ENCODE results near the gene ANKDD1A. TPM values are rescaled to one million over a fixed set of nuclear protein-coding genes. Genes with fewer than 3 reads are reported as not detected.
A peak's percentile ranks its signal among the peaks of the same experiment; 100 is the strongest.

The ANKDD1A gene
- total RNA-seq, 1 experiment from 2014 or later, result 6.1 TPM

- TF ChIP-seq, protein P1, sequence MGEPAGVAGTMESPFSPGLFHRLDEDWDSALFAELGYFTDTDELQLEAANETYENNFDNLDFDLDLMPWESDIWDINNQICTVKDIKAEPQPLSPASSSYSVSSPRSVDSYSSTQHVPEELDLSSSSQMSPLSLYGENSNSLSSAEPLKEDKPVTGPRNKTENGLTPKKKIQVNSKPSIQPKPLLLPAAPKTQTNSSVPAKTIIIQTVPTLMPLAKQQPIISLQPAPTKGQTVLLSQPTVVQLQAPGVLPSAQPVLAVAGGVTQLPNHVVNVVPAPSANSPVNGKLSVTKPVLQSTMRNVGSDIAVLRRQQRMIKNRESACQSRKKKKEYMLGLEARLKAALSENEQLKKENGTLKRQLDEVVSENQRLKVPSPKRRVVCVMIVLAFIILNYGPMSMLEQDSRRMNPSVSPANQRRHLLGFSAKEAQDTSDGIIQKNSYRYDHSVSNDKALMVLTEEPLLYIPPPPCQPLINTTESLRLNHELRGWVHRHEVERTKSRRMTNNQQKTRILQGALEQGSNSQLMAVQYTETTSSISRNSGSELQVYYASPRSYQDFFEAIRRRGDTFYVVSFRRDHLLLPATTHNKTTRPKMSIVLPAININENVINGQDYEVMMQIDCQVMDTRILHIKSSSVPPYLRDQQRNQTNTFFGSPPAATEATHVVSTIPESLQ (CRISPR knock-in tag; IDR thresholded peaks at IDR 0.05), result no peak
- no peak; the same call in 1 of the 2 replicates for TF ChIP-seq KAT7 (CRISPR knock-in tag; IDR thresholded peaks at IDR 0.05; ENCODE audit: borderline replicate concordance)
- peak; percentile 55 for TF ChIP-seq SP1 (CRISPR knock-in tag; conservative IDR thresholded peaks at IDR 0.05)
- no peak for TF ChIP-seq SMAD4 (CRISPR knock-in tag; IDR thresholded peaks at IDR 0.05)
- TF ChIP-seq ZNF396 (CRISPR knock-in tag; IDR thresholded peaks at IDR 0.05; ENCODE audit: borderline replicate concordance), result no peak
- TF ChIP-seq ZNF671 (CRISPR knock-in tag; IDR thresholded peaks at IDR 0.05), result no peak
- TF ChIP-seq ATF3 (CRISPR knock-in tag; conservative IDR thresholded peaks at IDR 0.05), result no peak
- TF ChIP-seq, protein P2, sequence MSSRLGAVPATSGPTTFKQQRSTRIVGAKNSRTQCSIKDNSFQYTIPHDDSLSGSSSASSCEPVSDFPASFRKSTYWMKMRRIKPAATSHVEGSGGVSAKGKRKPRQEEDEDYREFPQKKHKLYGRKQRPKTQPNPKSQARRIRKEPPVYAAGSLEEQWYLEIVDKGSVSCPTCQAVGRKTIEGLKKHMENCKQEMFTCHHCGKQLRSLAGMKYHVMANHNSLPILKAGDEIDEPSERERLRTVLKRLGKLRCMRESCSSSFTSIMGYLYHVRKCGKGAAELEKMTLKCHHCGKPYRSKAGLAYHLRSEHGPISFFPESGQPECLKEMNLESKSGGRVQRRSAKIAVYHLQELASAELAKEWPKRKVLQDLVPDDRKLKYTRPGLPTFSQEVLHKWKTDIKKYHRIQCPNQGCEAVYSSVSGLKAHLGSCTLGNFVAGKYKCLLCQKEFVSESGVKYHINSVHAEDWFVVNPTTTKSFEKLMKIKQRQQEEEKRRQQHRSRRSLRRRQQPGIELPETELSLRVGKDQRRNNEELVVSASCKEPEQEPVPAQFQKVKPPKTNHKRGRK (CRISPR knock-in tag; IDR thresholded peaks at IDR 0.05; ENCODE audit: borderline replicate concordance), result no peak
- no peak for TF ChIP-seq TCF7 (CRISPR knock-in tag; IDR thresholded peaks at IDR 0.05; ENCODE audit: low read depth)
- TF ChIP-seq PREB (CRISPR knock-in tag; IDR thresholded peaks at IDR 0.05; ENCODE audit: borderline replicate concordance), result no peak
- TF ChIP-seq NFYB (CRISPR knock-in tag; conservative IDR thresholded peaks at IDR 0.05; ENCODE audit: low read depth), result no peak
- no peak for TF ChIP-seq RORB (CRISPR knock-in tag; IDR thresholded peaks at IDR 0.05)
- TF ChIP-seq GTF2I (CRISPR knock-in tag; conservative IDR thresholded peaks at IDR 0.05), result no peak
- no peak for TF ChIP-seq PRRX2 (CRISPR knock-in tag; IDR thresholded peaks at IDR 0.05)
- TF ChIP-seq ESRRA (CRISPR knock-in tag; IDR thresholded peaks at IDR 0.05; ENCODE audit: borderline replicate concordance), result no peak
- TF ChIP-seq TEAD4 (CRISPR knock-in tag; IDR thresholded peaks at IDR 0.05), result no peak
- peak; percentile 64 for TF ChIP-seq FOXP1 (CRISPR knock-in tag; IDR thresholded peaks at IDR 0.05; ENCODE audit: borderline replicate concordance)
- TF ChIP-seq CBFB (CRISPR knock-in tag; IDR thresholded peaks at IDR 0.05; ENCODE audit: low read depth), result no peak
- TF ChIP-seq, protein P3, sequence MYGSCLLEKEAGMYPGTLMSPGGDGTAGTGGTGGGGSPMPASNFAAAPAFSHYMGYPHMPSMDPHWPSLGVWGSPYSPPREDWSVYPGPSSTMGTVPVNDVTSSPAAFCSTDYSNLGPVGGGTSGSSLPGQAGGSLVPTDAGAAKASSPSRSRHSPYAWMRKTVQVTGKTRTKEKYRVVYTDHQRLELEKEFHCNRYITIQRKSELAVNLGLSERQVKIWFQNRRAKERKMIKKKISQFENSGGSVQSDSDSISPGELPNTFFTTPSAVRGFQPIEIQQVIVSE (CRISPR knock-in tag; IDR thresholded peaks at IDR 0.05; ENCODE audit: borderline replicate concordance), result no peak
- 0 out of 2 replicates have a peak, but pooled peaks have one; percentile 38 for TF ChIP-seq ELF4 (CRISPR knock-in tag; IDR thresholded peaks at IDR 0.05; ENCODE audit: low read depth)
- 0 out of 2 replicates have a peak, but pooled peaks have one; percentile 22 for TF ChIP-seq ZNF317 (CRISPR knock-in tag; IDR thresholded peaks at IDR 0.05; ENCODE audit: borderline replicate concordance, low read depth)
- TF ChIP-seq, protein P4, sequence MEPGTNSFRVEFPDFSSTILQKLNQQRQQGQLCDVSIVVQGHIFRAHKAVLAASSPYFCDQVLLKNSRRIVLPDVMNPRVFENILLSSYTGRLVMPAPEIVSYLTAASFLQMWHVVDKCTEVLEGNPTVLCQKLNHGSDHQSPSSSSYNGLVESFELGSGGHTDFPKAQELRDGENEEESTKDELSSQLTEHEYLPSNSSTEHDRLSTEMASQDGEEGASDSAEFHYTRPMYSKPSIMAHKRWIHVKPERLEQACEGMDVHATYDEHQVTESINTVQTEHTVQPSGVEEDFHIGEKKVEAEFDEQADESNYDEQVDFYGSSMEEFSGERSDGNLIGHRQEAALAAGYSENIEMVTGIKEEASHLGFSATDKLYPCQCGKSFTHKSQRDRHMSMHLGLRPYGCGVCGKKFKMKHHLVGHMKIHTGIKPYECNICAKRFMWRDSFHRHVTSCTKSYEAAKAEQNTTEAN (CRISPR knock-in tag; IDR thresholded peaks at IDR 0.05), result no peak
- TF ChIP-seq, protein P5, sequence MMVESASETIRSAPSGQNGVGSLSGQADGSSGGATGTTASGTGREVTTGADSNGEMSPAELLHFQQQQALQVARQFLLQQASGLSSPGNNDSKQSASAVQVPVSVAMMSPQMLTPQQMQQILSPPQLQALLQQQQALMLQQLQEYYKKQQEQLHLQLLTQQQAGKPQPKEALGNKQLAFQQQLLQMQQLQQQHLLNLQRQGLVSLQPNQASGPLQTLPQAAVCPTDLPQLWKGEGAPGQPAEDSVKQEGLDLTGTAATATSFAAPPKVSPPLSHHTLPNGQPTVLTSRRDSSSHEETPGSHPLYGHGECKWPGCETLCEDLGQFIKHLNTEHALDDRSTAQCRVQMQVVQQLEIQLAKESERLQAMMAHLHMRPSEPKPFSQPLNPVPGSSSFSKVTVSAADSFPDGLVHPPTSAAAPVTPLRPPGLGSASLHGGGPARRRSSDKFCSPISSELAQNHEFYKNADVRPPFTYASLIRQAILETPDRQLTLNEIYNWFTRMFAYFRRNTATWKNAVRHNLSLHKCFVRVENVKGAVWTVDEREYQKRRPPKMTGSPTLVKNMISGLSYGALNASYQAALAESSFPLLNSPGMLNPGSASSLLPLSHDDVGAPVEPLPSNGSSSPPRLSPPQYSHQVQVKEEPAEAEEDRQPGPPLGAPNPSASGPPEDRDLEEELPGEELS (CRISPR knock-in tag; IDR thresholded peaks at IDR 0.05), result no peak
- peak; percentile 68; the same call in 1 of the 2 replicates for TF ChIP-seq MAX (CRISPR knock-in tag; IDR thresholded peaks at IDR 0.05)
- TF ChIP-seq ZNF416 (CRISPR knock-in tag; IDR thresholded peaks at IDR 0.05), result no peak
- TF ChIP-seq ETV6 (CRISPR knock-in tag; IDR thresholded peaks at IDR 0.05), result peak; percentile 28; the same call in 1 of the 2 replicates
Observed at GRCh38 chr15:64911311-64912186, at the start of gene ANKDD1A (continued).

Data from WTC11 (cell line).